ENCODE data around the gene C2orf15.

C2orf15 gene

GRCh38 chr2:99200076-99200800 is 58.7 kb downstream of the C2orf15 start:
- Histone ChIP-seq H3K27me3 (replicated peaks; ENCODE audit: control insufficient read depth, insufficient read depth, low read length) (no peaks in the 10 kb centered on the region), H3K4me3 (ENCODE audit: low read length) (no peak overlapping the region), H3K4me1 (ENCODE audit: control insufficient read depth, insufficient read depth, low read length) (no peaks in the 10 kb centered on the region), H3K9me3 (ENCODE audit: control insufficient read depth, low read length) (no peaks in the 10 kb centered on the region), H3K36me3 (ENCODE audit: control insufficient read depth, insufficient read depth, low read length, severe bottlenecking) (peaks cover 36% of the 10 kb centered on the region), H3K9ac (ENCODE audit: low read length) (no peak overlapping the region)
- DNase-seq (ENCODE audit: low read depth), result no peak

Measured in adipocyte (in vitro differentiated cells).